GM19328 (cell line): ENCODE results near the gene BRD8.

Experiments used
- ATAC-seq: cut with Tn5 transposase; IDR thresholded peaks from one replicate; pipeline ENCODE4 v1.9.1; 2021; ENCODE audit warnings: mild to moderate bottlenecking, moderate library complexity; ENCODE audit not compliant: unreplicated experiment

Gene BRD8

GRCh38 chr5:138105709-138106108 is 72.7 kb downstream of the BRD8 start:
- no peak for ATAC-seq

GRCh38 chr5:138103319-138103637 is 75.2 kb downstream of the BRD8 start:
- no peak for ATAC-seq

- ATAC-seq: no peak
These were observed 75.7 kb downstream of the BRD8 start for GRCh38 chr5:138102454-138103318.

GRCh38 chr5:138096997-138097828 is 81.2 kb downstream of the BRD8 start:
- ATAC-seq: no peak

GRCh38 chr5:138096363-138096762 is 82.1 kb downstream of the BRD8 start:
- ATAC-seq: no peak

- ATAC-seq: no peak
These were observed 83.1 kb downstream of the BRD8 start for GRCh38 chr5:138095100-138095907.

- no peak for ATAC-seq
These were observed 85.4 kb downstream of the BRD8 start for GRCh38 chr5:138093036-138093435.

- no peak for ATAC-seq
These were observed 86.1 kb downstream of the BRD8 start for GRCh38 chr5:138092301-138092700.

- no peak for ATAC-seq
These were observed 86.7 kb downstream of the BRD8 start for GRCh38 chr5:138091685-138092084.
